K562 (cell line): ENCODE data around the gene LTA4H.

Experiments used
- EZH2 ChIP-seq: IDR thresholded peaks from 2 replicates; pipeline ENCODE4 v1.6.1; 2012; ENCODE audit warnings: low read depth, mild to moderate bottlenecking, inconsistent platforms, low read length, borderline replicate concordance
- IRF2 ChIP-seq: sonication (generic); formaldehyde crosslinking; IDR thresholded peaks from 2 replicates; pipeline ENCODE4 v1.8.1; 2022; ENCODE audit warnings: mild to moderate bottlenecking, missing genetic modification reagents
- NCOA2 ChIP-seq, 2 experiments: fragments of 450-650 bp; IDR thresholded peaks; 2 replicates each; pipeline ENCODE4 v1.6.1; 2018; ENCODE audit warnings: mild to moderate bottlenecking in 2 of 2, moderate library complexity in 1 of 2; ENCODE audit not compliant: partially characterized antibody in 2 of 2
- NFXL1 ChIP-seq: fragments of 450-650 bp; formaldehyde crosslinking; IDR thresholded peaks from 2 replicates; pipeline ENCODE4 v1.4.0; 2021; ENCODE audit warnings: mild to moderate bottlenecking
- POLR2A ChIP-seq: fragments of 450-650 bp; conservative IDR thresholded peaks from 2 replicates; pipeline ENCODE4 v1.6.1; 2016
- ZNF282 ChIP-seq: sonication (generic); formaldehyde crosslinking; IDR thresholded peaks from 2 replicates; pipeline ENCODE4 v1.8.1; 2023; ENCODE audit warnings: missing genetic modification reagents
- TF ChIP-seq, protein P1 (sequence below), 2 experiments: IDR thresholded peaks; 2 replicates each; pipeline ENCODE4 v1.6.1; 2012; ENCODE audit warnings: improper control_type of control experiment in 2 of 2, low read depth in 2 of 2, low read length in 2 of 2, borderline replicate concordance in 1 of 2

GRCh38 chr12:96073346-96074330 is 38.3 kb upstream of the LTA4H start:
- TF ChIP-seq, protein P1, sequence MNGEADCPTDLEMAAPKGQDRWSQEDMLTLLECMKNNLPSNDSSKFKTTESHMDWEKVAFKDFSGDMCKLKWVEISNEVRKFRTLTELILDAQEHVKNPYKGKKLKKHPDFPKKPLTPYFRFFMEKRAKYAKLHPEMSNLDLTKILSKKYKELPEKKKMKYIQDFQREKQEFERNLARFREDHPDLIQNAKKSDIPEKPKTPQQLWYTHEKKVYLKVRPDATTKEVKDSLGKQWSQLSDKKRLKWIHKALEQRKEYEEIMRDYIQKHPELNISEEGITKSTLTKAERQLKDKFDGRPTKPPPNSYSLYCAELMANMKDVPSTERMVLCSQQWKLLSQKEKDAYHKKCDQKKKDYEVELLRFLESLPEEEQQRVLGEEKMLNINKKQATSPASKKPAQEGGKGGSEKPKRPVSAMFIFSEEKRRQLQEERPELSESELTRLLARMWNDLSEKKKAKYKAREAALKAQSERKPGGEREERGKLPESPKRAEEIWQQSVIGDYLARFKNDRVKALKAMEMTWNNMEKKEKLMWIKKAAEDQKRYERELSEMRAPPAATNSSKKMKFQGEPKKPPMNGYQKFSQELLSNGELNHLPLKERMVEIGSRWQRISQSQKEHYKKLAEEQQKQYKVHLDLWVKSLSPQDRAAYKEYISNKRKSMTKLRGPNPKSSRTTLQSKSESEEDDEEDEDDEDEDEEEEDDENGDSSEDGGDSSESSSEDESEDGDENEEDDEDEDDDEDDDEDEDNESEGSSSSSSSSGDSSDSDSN (IDR thresholded peaks at IDR 0.05; ENCODE audit: borderline replicate concordance in 1 of 2, low read depth in 2 of 2, low read length in 2 of 2): no peak
- TF ChIP-seq EZH2 (no peak), NCOA2 (IDR thresholded peaks at IDR 0.05; ENCODE audit: partially characterized antibody in 2 of 2) (no peak), ZNF282 (CRISPR knock-in tag) (no peak), IRF2 (CRISPR knock-in tag) (no peak), NFXL1 (CRISPR knock-in tag) (no peak), POLR2A (no peak)
